SK-N-SH treated with all-trans-retinoic acid at 6 μM for 48 hours (cell line): Measurements from ENCODE around the gene STX5.

Experiments used
- ARNTL ChIP-seq: fragments of 450-650 bp; formaldehyde crosslinking; IDR thresholded peaks from 2 replicates; pipeline ENCODE4 v1.5.0; 2020; ENCODE audit warnings: low read depth, mild to moderate bottlenecking, moderate library complexity, borderline replicate concordance
- CREB5 ChIP-seq: fragments of 250-450 bp; sonication (Bioruptor Pico); IDR thresholded peaks from 2 replicates; pipeline ENCODE4 v1.5.1; 2020; ENCODE audit warnings: low read depth, mild to moderate bottlenecking, moderate library complexity
- CSRNP3 ChIP-seq: fragments of 250-450 bp; sonication (Bioruptor Pico); IDR thresholded peaks from 2 replicates; pipeline ENCODE4 v1.5.1; 2021; ENCODE audit warnings: mild to moderate bottlenecking, moderate library complexity
- GLIS3 ChIP-seq: fragments of 250-450 bp; sonication (Bioruptor Pico); IDR thresholded peaks from 2 replicates; pipeline ENCODE4 v1.5.0; 2020; ENCODE audit warnings: mild to moderate bottlenecking, moderate library complexity
- ISL1 ChIP-seq: fragments of 250-450 bp; sonication (Bioruptor Pico); IDR thresholded peaks from 2 replicates; pipeline ENCODE4 v2.1.2; 2022; ENCODE audit warnings: mild to moderate bottlenecking, moderate library complexity
- RARB ChIP-seq: fragments of 250-450 bp; sonication (Bioruptor Pico); IDR thresholded peaks from 2 replicates; pipeline ENCODE4 v1.8.0; 2021; ENCODE audit warnings: mild to moderate bottlenecking, moderate library complexity
- SNAI2 ChIP-seq: fragments of 250-450 bp; sonication (Bioruptor Pico); IDR thresholded peaks from 2 replicates; pipeline ENCODE4 v1.5.0; 2020; ENCODE audit warnings: mild to moderate bottlenecking, moderate library complexity
- TOX ChIP-seq: fragments of 250-450 bp; sonication (Bioruptor Pico); IDR thresholded peaks from 2 replicates; pipeline ENCODE4 v1.8.0; 2021; ENCODE audit warnings: mild to moderate bottlenecking, moderate library complexity, borderline replicate concordance
- ZFP3 ChIP-seq: fragments of 250-450 bp; sonication (Bioruptor Pico); IDR thresholded peaks from 2 replicates; pipeline ENCODE4 v1.5.0; 2020; ENCODE audit warnings: mild to moderate bottlenecking, moderate library complexity
- TF ChIP-seq, protein P1 (sequence below): fragments of 250-450 bp; sonication (Bioruptor Pico); IDR thresholded peaks from 2 replicates; pipeline ENCODE4 v1.8.0; 2020; ENCODE audit warnings: mild to moderate bottlenecking, moderate library complexity, borderline replicate concordance
- TF ChIP-seq, protein P2 (sequence below): fragments of 250-450 bp; sonication (Bioruptor Pico); IDR thresholded peaks from 2 replicates; pipeline ENCODE4 v1.5.0; 2020; ENCODE audit warnings: mild to moderate bottlenecking, moderate library complexity
- TF ChIP-seq, protein P3 (sequence below): fragments of 250-450 bp; sonication (Bioruptor Pico); IDR thresholded peaks from 2 replicates; pipeline ENCODE4 v1.8.0; 2021; ENCODE audit warnings: low read depth, mild to moderate bottlenecking, moderate library complexity, borderline replicate concordance

DNA sequence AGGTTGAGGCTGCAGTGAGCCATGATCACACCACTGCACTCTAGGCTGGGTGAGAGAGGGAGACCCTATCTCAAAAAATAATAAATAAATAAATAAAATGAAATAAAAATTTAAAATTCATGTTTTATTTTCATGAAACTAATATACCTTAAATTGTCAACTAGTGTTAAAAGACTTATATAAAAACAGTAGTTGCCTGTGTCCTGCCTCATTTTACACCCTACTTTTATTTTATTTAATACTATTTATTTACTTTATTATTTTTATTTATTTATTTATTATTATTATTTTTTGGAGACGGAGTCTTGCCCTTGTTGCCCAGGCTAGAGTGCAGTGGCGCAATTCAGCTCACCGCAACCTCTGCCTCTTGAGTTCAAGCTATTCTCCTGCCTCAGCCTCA lies 12.3 kb upstream of the STX5 start:
- TF ChIP-seq, protein P1, sequence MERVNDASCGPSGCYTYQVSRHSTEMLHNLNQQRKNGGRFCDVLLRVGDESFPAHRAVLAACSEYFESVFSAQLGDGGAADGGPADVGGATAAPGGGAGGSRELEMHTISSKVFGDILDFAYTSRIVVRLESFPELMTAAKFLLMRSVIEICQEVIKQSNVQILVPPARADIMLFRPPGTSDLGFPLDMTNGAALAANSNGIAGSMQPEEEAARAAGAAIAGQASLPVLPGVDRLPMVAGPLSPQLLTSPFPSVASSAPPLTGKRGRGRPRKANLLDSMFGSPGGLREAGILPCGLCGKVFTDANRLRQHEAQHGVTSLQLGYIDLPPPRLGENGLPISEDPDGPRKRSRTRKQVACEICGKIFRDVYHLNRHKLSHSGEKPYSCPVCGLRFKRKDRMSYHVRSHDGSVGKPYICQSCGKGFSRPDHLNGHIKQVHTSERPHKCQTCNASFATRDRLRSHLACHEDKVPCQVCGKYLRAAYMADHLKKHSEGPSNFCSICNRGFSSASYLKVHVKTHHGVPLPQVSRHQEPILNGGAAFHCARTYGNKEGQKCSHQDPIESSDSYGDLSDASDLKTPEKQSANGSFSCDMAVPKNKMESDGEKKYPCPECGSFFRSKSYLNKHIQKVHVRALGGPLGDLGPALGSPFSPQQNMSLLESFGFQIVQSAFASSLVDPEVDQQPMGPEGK (CRISPR knock-in tag): no peak
- TF ChIP-seq SNAI2 (CRISPR knock-in tag) (no peak), RARB (CRISPR knock-in tag) (no peak), ISL1 (CRISPR knock-in tag) (no peak), ARNTL (CRISPR knock-in tag) (no peak), GLIS3 (CRISPR knock-in tag) (no peak), TOX (no peak), CSRNP3 (CRISPR knock-in tag) (no peak), CREB5 (CRISPR knock-in tag) (no peak), ZFP3 (CRISPR knock-in tag) (no peak)
- TF ChIP-seq, protein P2, sequence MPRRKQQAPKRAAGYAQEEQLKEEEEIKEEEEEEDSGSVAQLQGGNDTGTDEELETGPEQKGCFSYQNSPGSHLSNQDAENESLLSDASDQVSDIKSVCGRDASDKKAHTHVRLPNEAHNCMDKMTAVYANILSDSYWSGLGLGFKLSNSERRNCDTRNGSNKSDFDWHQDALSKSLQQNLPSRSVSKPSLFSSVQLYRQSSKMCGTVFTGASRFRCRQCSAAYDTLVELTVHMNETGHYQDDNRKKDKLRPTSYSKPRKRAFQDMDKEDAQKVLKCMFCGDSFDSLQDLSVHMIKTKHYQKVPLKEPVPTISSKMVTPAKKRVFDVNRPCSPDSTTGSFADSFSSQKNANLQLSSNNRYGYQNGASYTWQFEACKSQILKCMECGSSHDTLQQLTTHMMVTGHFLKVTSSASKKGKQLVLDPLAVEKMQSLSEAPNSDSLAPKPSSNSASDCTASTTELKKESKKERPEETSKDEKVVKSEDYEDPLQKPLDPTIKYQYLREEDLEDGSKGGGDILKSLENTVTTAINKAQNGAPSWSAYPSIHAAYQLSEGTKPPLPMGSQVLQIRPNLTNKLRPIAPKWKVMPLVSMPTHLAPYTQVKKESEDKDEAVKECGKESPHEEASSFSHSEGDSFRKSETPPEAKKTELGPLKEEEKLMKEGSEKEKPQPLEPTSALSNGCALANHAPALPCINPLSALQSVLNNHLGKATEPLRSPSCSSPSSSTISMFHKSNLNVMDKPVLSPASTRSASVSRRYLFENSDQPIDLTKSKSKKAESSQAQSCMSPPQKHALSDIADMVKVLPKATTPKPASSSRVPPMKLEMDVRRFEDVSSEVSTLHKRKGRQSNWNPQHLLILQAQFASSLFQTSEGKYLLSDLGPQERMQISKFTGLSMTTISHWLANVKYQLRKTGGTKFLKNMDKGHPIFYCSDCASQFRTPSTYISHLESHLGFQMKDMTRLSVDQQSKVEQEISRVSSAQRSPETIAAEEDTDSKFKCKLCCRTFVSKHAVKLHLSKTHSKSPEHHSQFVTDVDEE (CRISPR knock-in tag): no peak
- TF ChIP-seq, protein P3, sequence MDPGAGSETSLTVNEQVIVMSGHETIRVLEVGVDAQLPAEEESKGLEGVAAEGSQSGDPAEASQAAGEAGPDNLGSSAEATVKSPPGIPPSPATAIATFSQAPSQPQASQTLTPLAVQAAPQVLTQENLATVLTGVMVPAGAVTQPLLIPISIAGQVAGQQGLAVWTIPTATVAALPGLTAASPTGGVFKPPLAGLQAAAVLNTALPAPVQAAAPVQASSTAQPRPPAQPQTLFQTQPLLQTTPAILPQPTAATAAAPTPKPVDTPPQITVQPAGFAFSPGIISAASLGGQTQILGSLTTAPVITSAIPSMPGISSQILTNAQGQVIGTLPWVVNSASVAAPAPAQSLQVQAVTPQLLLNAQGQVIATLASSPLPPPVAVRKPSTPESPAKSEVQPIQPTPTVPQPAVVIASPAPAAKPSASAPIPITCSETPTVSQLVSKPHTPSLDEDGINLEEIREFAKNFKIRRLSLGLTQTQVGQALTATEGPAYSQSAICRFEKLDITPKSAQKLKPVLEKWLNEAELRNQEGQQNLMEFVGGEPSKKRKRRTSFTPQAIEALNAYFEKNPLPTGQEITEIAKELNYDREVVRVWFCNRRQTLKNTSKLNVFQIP: no peak
